ENCODE results near the gene LTB4R.

DNA sequence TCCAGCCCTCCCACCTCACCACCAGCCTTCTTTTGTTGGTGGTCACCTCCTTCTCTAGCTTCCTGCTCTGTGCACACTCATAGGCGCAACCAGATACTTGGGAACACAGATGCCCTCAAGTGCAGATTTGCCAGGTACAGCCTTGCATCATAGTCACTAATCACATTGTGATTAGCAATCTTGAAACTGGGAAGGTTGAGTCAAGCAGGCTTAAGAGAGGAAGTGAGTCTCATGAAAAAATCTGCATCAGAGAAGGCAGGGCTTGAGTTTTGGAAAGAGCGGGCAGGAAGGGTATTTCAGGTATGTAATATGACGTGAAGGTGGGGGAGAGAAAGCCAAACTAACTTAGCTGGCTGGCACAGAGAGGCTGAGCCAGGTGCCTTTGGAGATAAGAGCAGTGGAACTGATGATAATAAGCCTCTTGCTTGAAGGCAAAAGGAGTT is 37.2 kb upstream of the LTB4R start:
- TF ChIP-seq, protein P1, sequence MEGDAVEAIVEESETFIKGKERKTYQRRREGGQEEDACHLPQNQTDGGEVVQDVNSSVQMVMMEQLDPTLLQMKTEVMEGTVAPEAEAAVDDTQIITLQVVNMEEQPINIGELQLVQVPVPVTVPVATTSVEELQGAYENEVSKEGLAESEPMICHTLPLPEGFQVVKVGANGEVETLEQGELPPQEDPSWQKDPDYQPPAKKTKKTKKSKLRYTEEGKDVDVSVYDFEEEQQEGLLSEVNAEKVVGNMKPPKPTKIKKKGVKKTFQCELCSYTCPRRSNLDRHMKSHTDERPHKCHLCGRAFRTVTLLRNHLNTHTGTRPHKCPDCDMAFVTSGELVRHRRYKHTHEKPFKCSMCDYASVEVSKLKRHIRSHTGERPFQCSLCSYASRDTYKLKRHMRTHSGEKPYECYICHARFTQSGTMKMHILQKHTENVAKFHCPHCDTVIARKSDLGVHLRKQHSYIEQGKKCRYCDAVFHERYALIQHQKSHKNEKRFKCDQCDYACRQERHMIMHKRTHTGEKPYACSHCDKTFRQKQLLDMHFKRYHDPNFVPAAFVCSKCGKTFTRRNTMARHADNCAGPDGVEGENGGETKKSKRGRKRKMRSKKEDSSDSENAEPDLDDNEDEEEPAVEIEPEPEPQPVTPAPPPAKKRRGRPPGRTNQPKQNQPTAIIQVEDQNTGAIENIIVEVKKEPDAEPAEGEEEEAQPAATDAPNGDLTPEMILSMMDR (IDR thresholded peaks at IDR 0.05; ENCODE audit: low read depth, low read length, missing input control): no peak
- TF ChIP-seq EGR1 (IDR thresholded peaks at IDR 0.05; ENCODE audit: low read depth in 2 of 2): no peak
- TF ChIP-seq RAD21 (IDR thresholded peaks at IDR 0.05): no peak
- TF ChIP-seq, protein P2, sequence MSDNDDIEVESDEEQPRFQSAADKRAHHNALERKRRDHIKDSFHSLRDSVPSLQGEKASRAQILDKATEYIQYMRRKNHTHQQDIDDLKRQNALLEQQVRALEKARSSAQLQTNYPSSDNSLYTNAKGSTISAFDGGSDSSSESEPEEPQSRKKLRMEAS (IDR thresholded peaks at IDR 0.05): no peak
